ENCODE results near the gene GPR137.

GPR137 gene

DNA sequence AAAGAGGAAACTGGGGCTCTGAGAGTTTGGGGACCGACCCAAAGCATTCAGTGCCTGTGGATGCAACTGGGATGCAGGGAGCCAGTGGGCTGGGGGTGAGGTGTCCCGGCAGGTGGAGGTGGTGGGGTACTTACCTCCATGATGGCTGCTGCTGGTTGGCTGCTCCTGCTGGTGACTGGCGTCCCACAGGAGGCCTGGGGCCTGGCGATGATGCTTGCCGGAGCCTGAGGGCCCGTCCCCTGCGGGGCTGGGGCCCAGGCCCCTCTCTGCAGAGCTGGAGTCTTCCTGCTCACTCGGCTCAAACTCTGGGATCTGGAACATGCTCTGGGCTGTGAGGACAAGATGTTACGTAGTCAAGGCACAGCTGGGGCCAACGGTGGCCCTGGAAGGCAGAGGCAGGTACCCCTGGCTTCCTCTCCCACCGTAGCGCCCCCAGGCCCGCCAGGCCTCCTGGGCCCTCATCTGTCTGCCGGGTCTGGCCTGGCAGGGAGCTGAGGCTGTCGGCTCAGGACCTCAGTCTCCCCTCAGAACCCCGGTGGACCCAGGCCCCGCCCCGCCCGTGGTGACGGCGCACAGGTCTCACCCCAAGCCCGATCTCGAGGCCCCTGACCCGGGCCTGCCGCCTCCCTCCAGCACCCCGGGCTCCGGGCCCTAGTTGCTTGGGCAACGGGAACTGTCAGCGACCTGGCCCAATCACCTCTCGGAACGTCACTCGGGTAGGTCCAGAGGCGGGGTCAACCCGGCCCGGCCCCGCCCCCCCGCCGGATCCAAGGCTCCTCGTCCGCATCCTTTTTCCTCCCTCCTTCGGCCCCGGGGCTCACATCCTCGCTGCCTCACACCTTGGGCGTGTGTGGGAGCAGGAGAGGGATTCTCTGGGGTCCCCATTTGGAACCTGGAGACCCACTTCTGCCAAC, 1.3 kb upstream of the GPR137 start, which contains the start of gene BAD:
Gene BAD, minus strand, starts transcription at position 618 of the 914 bp plus-strand sequence. Its CDS starts 297 bp downstream, at position 321.
- peaks cover 20% of the 10 kb centered on the region for H3K4me1 ChIP-seq (ENCODE audit: control insufficient read depth, insufficient read depth, low read length)
- peak within 1 kb of the TSS; percentile 88 for H3K9ac ChIP-seq (ENCODE audit: low read depth, low read length)
- H3K27me3 ChIP-seq (ENCODE audit: control insufficient read depth, insufficient read depth, low read length): no peaks in the 10 kb centered on the region
- no peaks in the 10 kb centered on the region for H3K36me3 ChIP-seq (ENCODE audit: insufficient read depth, low read length)
- H3K4me2 ChIP-seq (ENCODE audit: low read length): peak within 1 kb of the TSS; percentile 99
- peak within 1 kb of the TSS; percentile 84 for H3K4me3 ChIP-seq (ENCODE audit: low read length)
- H3K9me3 ChIP-seq (replicated peaks; ENCODE audit: low read length): no peaks in the 10 kb centered on the region

DNA sequence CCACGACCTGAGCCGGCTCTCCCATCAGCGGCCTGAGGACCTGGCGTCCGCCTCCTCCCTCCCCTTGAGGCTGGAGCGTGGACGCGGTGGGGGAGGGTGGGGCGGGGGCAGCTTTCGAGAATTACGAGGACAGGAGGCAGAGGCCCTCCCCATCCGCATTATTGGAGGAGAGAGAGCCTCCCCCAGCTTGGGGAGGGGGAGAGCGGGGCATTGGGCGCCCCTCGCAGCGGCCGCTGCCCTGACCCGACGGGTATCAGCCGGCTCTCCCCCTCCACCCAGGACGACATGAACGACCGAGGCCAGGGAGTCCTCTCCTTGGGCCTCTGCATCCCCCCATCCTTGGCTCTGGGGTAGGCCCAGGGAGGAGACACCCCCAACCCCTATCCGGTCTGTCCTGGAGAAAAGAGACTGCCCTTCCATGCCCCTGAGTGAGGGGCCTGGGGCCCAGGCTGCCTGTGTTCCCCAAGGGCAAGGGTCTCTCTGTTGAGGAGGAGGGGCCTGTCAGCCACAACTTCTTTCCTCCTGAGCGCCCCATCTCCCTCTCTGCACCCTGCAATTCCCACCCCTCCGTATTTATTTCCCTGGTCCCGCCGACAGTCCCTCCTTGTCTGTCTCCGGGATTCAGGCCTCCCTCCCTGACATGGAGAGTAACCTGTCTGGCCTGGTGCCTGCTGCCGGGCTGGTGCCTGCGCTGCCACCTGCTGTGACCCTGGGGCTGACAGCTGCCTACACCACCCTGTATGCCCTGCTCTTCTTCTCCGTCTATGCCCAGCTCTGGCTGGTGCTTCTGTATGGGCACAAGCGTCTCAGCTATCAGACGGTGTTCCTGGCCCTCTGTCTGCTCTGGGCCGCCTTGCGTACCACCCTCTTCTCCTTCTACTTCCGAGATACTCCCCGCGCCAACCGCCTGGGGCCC, 495 bp downstream of the GPR137 start:
- Histone ChIP-seq H3K9ac (ENCODE audit: low read depth, low read length) (peak overlapping the region; percentile 88), H3K36me3 (ENCODE audit: insufficient read depth, low read length) (no peaks in the 10 kb centered on the region), H3K9me3 (replicated peaks; ENCODE audit: low read length) (no peaks in the 10 kb centered on the region), H3K27me3 (ENCODE audit: control insufficient read depth, insufficient read depth, low read length) (peaks cover 11% of the 10 kb centered on the region), H3K4me1 (ENCODE audit: control insufficient read depth, insufficient read depth, low read length) (peaks cover 20% of the 10 kb centered on the region), H3K4me2 (ENCODE audit: low read length) (peak overlapping the region; percentile 99), H3K4me3 (ENCODE audit: low read length) (peak overlapping the region; percentile 84)

- peaks cover 21% of the 10 kb centered on the region for H3K4me1 ChIP-seq (ENCODE audit: control insufficient read depth, insufficient read depth, low read length)
- no peak overlapping the region for H3K4me2 ChIP-seq (ENCODE audit: low read length)
- no peak overlapping the region for H3K4me3 ChIP-seq (ENCODE audit: low read length)
- no peaks in the 10 kb centered on the region for H3K36me3 ChIP-seq (ENCODE audit: insufficient read depth, low read length)
- peaks cover 16% of the 10 kb centered on the region for H3K27me3 ChIP-seq (ENCODE audit: control insufficient read depth, insufficient read depth, low read length)
- no peak overlapping the region for H3K9ac ChIP-seq (ENCODE audit: low read depth, low read length)
- H3K9me3 ChIP-seq (replicated peaks; ENCODE audit: low read length): no peaks in the 10 kb centered on the region
These were observed 1.1 kb downstream of the GPR137 start for GRCh38 chr11:64286801-64287159.

DNA sequence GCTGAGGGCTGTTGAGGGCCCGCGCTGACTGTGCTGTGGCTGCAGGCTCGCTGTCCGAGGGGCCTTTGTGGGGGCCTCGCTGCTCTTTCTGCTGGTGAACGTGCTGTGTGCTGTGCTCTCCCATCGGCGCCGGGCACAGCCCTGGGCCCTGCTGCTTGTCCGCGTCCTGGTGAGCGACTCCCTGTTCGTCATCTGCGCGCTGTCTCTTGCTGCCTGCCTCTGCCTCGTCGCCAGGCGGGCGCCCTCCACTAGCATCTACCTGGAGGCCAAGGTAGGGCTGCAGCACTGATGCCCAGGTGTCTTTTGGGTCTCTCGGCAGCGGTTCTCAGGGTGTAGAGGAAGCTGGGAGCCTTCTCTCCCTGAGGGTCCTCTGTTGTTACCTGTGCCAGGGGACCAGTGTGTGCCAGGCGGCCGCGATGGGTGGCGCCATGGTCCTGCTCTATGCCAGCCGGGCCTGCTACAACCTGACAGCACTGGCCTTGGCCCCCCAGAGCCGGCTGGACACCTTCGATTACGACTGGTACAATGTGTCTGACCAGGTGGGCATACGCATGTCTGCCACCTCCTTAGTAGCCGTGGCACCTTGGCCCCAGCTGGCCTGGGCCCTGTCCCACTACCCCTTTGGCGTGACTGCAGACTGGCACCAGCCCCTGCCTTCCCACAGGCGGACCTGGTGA, 2.2 kb downstream of the GPR137 start:
- peaks cover 27% of the 10 kb centered on the region for H3K27me3 ChIP-seq (ENCODE audit: control insufficient read depth, insufficient read depth, low read length)
- no peaks in the 10 kb centered on the region for H3K36me3 ChIP-seq (ENCODE audit: insufficient read depth, low read length)
- H3K9me3 ChIP-seq (replicated peaks; ENCODE audit: low read length): no peaks in the 10 kb centered on the region
- peaks cover 28% of the 10 kb centered on the region for H3K4me1 ChIP-seq (ENCODE audit: control insufficient read depth, insufficient read depth, low read length)
- H3K4me3 ChIP-seq (ENCODE audit: low read length): no peak overlapping the region
- no peak overlapping the region for H3K4me2 ChIP-seq (ENCODE audit: low read length)
- H3K9ac ChIP-seq (ENCODE audit: low read depth, low read length): no peak overlapping the region

DNA sequence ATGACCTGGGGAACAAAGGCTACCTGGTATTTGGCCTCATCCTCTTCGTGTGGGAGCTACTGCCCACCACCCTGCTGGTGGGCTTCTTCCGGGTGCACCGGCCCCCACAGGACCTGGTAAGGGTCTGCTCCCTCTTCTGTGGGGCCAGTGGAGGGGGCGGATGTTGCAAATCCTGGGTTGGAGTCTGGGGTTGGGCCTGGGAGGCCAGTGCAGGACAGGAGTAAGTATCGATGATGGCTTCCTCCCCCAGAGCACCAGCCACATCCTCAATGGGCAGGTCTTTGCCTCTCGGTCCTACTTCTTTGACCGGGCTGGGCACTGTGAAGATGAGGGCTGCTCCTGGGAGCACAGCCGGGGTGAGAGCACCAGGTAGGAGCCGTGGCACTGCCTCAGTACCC, 2.7 kb downstream of the GPR137 start:
- Histone ChIP-seq H3K36me3 (ENCODE audit: insufficient read depth, low read length) (no peaks in the 10 kb centered on the region), H3K27me3 (ENCODE audit: control insufficient read depth, insufficient read depth, low read length) (peaks cover 32% of the 10 kb centered on the region), H3K9me3 (replicated peaks; ENCODE audit: low read length) (no peaks in the 10 kb centered on the region), H3K4me3 (ENCODE audit: low read length) (no peak overlapping the region), H3K4me2 (ENCODE audit: low read length) (no peak overlapping the region), H3K9ac (ENCODE audit: low read depth, low read length) (no peak overlapping the region), H3K4me1 (ENCODE audit: control insufficient read depth, insufficient read depth, low read length) (peaks cover 26% of the 10 kb centered on the region)

- Histone ChIP-seq H3K9ac (ENCODE audit: low read depth, low read length) (no peak overlapping the region), H3K4me1 (ENCODE audit: control insufficient read depth, insufficient read depth, low read length) (peaks cover 19% of the 10 kb centered on the region), H3K9me3 (replicated peaks; ENCODE audit: low read length) (no peaks in the 10 kb centered on the region), H3K4me3 (ENCODE audit: low read length) (no peak overlapping the region), H3K27me3 (ENCODE audit: control insufficient read depth, insufficient read depth, low read length) (peaks cover 39% of the 10 kb centered on the region), H3K4me2 (ENCODE audit: low read length) (no peak overlapping the region), H3K36me3 (ENCODE audit: insufficient read depth, low read length) (no peaks in the 10 kb centered on the region)
These were observed 3.4 kb downstream of the GPR137 start for GRCh38 chr11:64289002-64289564.

GRCh38 chr11:64290352-64291261, 5.0 kb downstream of the GPR137 start:
- no peaks in the 10 kb centered on the region for H3K36me3 ChIP-seq (ENCODE audit: insufficient read depth, low read length)
- H3K9me3 ChIP-seq (replicated peaks; ENCODE audit: low read length): no peaks in the 10 kb centered on the region
- H3K4me2 ChIP-seq (ENCODE audit: low read length): peak overlapping the region; percentile 80
- peaks cover 50% of the 10 kb centered on the region for H3K27me3 ChIP-seq (ENCODE audit: control insufficient read depth, insufficient read depth, low read length)
- no peak overlapping the region for H3K4me3 ChIP-seq (ENCODE audit: low read length)
- H3K4me1 ChIP-seq (ENCODE audit: control insufficient read depth, insufficient read depth, low read length): peaks cover 17% of the 10 kb centered on the region
- no peak overlapping the region for H3K9ac ChIP-seq (ENCODE audit: low read depth, low read length)

DNA sequence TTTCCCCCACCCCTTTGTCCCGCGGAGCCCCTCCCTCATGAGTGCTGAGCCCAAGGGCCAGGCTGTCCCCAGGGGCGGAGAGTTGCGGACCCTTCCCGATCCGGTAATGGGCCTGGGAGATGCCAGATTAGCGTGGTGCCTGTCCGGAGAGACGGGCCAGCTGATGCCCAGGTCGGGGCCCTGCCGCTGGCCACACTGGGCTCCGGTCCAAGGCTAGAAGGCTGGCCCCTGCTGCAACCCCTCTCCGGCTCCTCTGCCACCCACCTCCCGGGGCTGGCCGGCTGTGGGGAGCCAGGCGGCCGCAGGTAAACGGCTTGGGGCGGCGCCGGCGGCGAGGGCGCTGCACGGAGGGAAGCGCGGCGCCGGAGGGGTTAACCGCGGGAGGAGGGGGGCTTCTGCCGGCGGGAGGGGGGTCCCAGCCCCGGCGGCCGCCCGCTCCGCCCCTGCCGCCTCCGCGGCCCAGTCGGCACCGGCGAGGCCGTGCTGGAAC, 5.7 kb downstream of the GPR137 start, which contains the start of gene KCNK4:
Gene KCNK4, plus strand, starts transcription at position 41 of the 490 bp plus-strand sequence. CDS start 1,717 bp downstream, outside the sequence.
- H3K9me3 ChIP-seq (replicated peaks; ENCODE audit: low read length): no peaks in the 10 kb centered on the region
- no peak within 1 kb of the TSS for H3K9ac ChIP-seq (ENCODE audit: low read depth, low read length)
- H3K36me3 ChIP-seq (ENCODE audit: insufficient read depth, low read length): no peaks in the 10 kb centered on the region
- H3K27me3 ChIP-seq (ENCODE audit: control insufficient read depth, insufficient read depth, low read length): peaks cover 57% of the 10 kb centered on the region
- H3K4me1 ChIP-seq (ENCODE audit: control insufficient read depth, insufficient read depth, low read length): peaks cover 13% of the 10 kb centered on the region
- peak within 1 kb of the TSS; percentile 80 for H3K4me2 ChIP-seq (ENCODE audit: low read length)
- H3K4me3 ChIP-seq (ENCODE audit: low read length): peak within 1 kb of the TSS; percentile 52

DNA sequence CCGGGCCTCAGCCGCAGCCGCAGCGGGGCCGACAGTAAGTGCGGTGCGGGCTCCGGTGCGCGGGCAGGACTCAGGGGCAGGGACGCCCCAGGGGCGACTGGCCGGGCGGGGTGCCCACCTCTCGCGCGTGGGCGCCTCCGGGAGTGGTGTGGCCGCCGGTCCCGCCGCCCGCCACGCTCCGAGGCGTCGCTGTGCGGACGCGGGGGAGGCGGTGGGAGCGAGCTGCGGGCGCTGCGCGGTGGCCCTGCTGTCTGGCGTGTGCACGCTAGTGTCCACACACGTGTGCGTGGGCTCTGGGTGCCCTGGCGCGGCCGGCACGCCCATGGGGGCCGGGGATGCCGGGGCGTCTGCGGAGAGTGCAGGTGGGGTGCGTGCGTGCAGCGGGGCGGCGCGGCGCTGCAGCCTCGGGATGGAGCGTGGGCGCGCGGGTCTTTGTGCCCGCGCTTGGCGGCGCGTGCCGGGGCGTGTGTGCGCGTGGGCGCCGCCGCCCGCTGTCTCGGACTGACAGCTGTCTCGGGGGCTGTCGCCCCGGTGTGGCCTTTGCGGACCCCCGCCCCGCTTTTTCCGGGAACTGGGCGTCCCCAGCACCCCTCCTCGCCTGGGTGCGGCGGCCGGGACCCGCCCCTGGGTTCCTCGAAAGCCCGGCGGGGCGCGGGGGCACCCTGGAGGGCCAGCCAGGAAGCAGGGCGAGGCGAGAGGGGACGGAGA, 6.3 kb downstream of the GPR137 start:
- Histone ChIP-seq H3K27me3 (ENCODE audit: control insufficient read depth, insufficient read depth, low read length) (peaks cover 63% of the 10 kb centered on the region), H3K9ac (ENCODE audit: low read depth, low read length) (no peak overlapping the region), H3K36me3 (ENCODE audit: insufficient read depth, low read length) (no peaks in the 10 kb centered on the region), H3K4me1 (ENCODE audit: control insufficient read depth, insufficient read depth, low read length) (peaks cover 9% of the 10 kb centered on the region), H3K4me3 (ENCODE audit: low read length) (peak overlapping the region; percentile 52), H3K4me2 (ENCODE audit: low read length) (peak overlapping the region; percentile 80), H3K9me3 (replicated peaks; ENCODE audit: low read length) (no peaks in the 10 kb centered on the region)
